ENCODE results near the gene SKI.

DNA sequence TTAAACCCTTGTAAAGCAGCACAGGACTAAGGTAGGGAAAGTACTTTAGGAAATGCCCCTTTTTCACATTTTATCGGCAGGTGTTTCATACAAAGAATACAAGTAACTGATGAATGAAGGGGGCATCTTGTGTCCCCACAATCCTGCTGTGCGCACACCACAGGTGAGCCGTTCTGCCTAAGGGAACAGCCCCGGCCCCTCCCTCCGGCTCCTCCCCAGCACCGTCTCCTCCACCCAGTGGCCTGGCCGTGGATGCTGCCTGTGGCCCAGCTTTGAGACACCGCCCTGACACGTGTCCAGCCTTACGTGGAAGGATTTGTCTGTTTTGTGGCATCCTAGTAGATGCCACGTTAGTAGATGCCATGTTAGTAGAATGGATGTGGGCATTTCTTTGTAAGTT, 46.4 kb upstream of the SKI start:
- TF ChIP-seq, protein P1, sequence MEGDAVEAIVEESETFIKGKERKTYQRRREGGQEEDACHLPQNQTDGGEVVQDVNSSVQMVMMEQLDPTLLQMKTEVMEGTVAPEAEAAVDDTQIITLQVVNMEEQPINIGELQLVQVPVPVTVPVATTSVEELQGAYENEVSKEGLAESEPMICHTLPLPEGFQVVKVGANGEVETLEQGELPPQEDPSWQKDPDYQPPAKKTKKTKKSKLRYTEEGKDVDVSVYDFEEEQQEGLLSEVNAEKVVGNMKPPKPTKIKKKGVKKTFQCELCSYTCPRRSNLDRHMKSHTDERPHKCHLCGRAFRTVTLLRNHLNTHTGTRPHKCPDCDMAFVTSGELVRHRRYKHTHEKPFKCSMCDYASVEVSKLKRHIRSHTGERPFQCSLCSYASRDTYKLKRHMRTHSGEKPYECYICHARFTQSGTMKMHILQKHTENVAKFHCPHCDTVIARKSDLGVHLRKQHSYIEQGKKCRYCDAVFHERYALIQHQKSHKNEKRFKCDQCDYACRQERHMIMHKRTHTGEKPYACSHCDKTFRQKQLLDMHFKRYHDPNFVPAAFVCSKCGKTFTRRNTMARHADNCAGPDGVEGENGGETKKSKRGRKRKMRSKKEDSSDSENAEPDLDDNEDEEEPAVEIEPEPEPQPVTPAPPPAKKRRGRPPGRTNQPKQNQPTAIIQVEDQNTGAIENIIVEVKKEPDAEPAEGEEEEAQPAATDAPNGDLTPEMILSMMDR (conservative IDR thresholded peaks at IDR 0.05 in 1 of 2, IDR thresholded peaks at IDR 0.05 in 1 of 2; ENCODE audit: low read depth in 1 of 2, low read length in 2 of 2) = no peak
- TF ChIP-seq EZH2 (IDR thresholded peaks at IDR 0.05; ENCODE audit: low read length, missing control alignments) = no peak
